H1 (cell line): ENCODE measurements around the gene SMIM13. TPM values are rescaled to one million over a fixed set of nuclear protein-coding genes. Genes with fewer than 3 reads are reported as not detected.

Experiments
- CTCF ChIA-PET: fragments of 300-600 bp; sonication (Branson Sonifier 250); formaldehyde crosslinking; loops from one replicate; lab custom pipeline; 2021; ENCODE audit not compliant: partially characterized antibody; lab: Charles Lee
- POLR2A ChIA-PET: fragments of 300-600 bp; sonication (Branson Sonifier 250); formaldehyde crosslinking; loops from one replicate; lab custom pipeline; 2021; ENCODE audit warnings: inconsistent platforms; ENCODE audit not compliant: partially characterized antibody; lab: Charles Lee
- DNase-seq, 2 experiments: peaks; one replicate each; pipeline versions ENCODE4 v3.0.0 to v3.0.0-alpha.2; 2010 to 2022; ENCODE audit warnings: low spot score in 2 of 2, low read depth in 1 of 2, mixed read lengths in 1 of 2
- FAIRE-seq: peaks from 2 replicates; lab custom pipeline; 2011; peaks lifted over from hg19 to GRCh38; lab: Jason Lieb, UNC
- H2AFZ ChIP-seq: 2 replicates; pipeline ENCODE4 v1.8.1; 2012; ENCODE audit warnings: low read length, inconsistent platforms
- H2AK5ac ChIP-seq: 2 replicates; pipeline ENCODE4 v1.6.1; 2013; ENCODE audit warnings: low read depth, low read length
- H2BK120ac ChIP-seq: replicated peaks from 2 replicates; pipeline ENCODE3; 2013; ENCODE audit warnings: low read depth, low read length, inconsistent platforms
- H2BK12ac ChIP-seq: 2 replicates; pipeline ENCODE4 v1.6.1; 2013; ENCODE audit warnings: low read depth, low read length
- H2BK15ac ChIP-seq: 2 replicates; pipeline ENCODE4 v1.6.1; 2013; ENCODE audit warnings: low read length
- H2BK20ac ChIP-seq: 2 replicates; pipeline ENCODE4 v1.6.1; 2013; ENCODE audit warnings: low read length
- H2BK5ac ChIP-seq: 2 replicates; pipeline ENCODE4 v1.6.1; 2013; ENCODE audit warnings: low read depth, low read length
- H3K14ac ChIP-seq: 2 replicates; pipeline ENCODE4 v1.6.1; 2013; ENCODE audit warnings: inconsistent platforms; ENCODE audit not compliant: insufficient read length
- H3K18ac ChIP-seq: 2 replicates; pipeline ENCODE4 v1.6.1; 2013; ENCODE audit warnings: low read length; ENCODE audit errors: extremely low read depth
- H3K23ac ChIP-seq: 2 replicates; pipeline ENCODE4 v1.6.1; 2013; ENCODE audit warnings: inconsistent platforms; ENCODE audit not compliant: insufficient read length
- H3K23me2 ChIP-seq: 2 replicates; pipeline ENCODE4 v1.6.1; 2013; ENCODE audit warnings: low read depth, low read length
- H3K27ac ChIP-seq: 2 replicates; pipeline ENCODE4 v1.6.1; 2011; ENCODE audit warnings: low read depth, low read length, inconsistent platforms
- H3K27me3 ChIP-seq, 4 experiments: replicated peaks in 1 of 4; 1 replicate in 1 of 4; 2 replicates in 3 of 4; pipeline versions ENCODE4 v1.6.1 to v1.8.1; 2011 to 2013; ENCODE audit warnings: low read length in 3 of 4, mild to moderate bottlenecking in 3 of 4, inconsistent platforms in 2 of 4, mixed read lengths in 2 of 4, moderate library complexity in 1 of 4; ENCODE audit not compliant: control insufficient read depth in 3 of 4, insufficient read depth in 3 of 4; ENCODE audit errors: extremely low read depth in 1 of 4
- H3K36me3 ChIP-seq, 4 experiments: 2 replicates each; pipeline versions ENCODE4 v1.6.1 to v1.8.1; 2011 to 2013; ENCODE audit warnings: mild to moderate bottlenecking in 4 of 4, low read length in 3 of 4, moderate library complexity in 2 of 4, control low read depth in 1 of 4, inconsistent platforms in 1 of 4; ENCODE audit not compliant: insufficient read depth in 4 of 4, control insufficient read depth in 2 of 4
- H3K4ac ChIP-seq: replicated peaks from 2 replicates; pipeline ENCODE3; 2013; ENCODE audit warnings: low read length, low read depth, mixed read lengths, inconsistent platforms; ENCODE audit not compliant: insufficient read length
- H3K4me1 ChIP-seq, 4 experiments: replicated peaks in 1 of 4; 1 replicate in 1 of 4; 2 replicates in 3 of 4; pipeline versions ENCODE4 v1.6.1 to v1.8.1; 2011 to 2013; ENCODE audit warnings: low read length in 3 of 4, inconsistent platforms in 2 of 4, mixed read lengths in 1 of 4; ENCODE audit not compliant: insufficient read depth in 4 of 4, control insufficient read depth in 3 of 4
- H3K4me2 ChIP-seq, 2 experiments: 2 replicates each; pipeline versions ENCODE4 v1.6.1 to v1.8.1; 2011 to 2013; ENCODE audit warnings: low read depth in 2 of 2, low read length in 2 of 2, control low read depth in 1 of 2, inconsistent platforms in 1 of 2, mild to moderate bottlenecking in 1 of 2; ENCODE audit not compliant: insufficient read depth in 1 of 2
- H3K4me3 ChIP-seq, 4 experiments: fragments of 200-600, 300-600 bp in 1 of 4; sonication (generic), shearing (Covaris generic), sonication (Bioruptor Twin) in 1 of 4; 2 replicates each; pipeline versions ENCODE4 v1.5.1 to v1.8.1; 2011 to 2016; ENCODE audit warnings: low read length in 4 of 4, low read depth in 3 of 4, control low read depth in 2 of 4, inconsistent platforms in 2 of 4, mild to moderate bottlenecking in 2 of 4, mixed read lengths in 1 of 4, moderate library complexity in 1 of 4; ENCODE audit not compliant: insufficient read depth in 2 of 4; ENCODE audit errors: extremely low read depth in 1 of 4
- H3K56ac ChIP-seq: replicated peaks from 2 replicates; pipeline ENCODE3; 2013; ENCODE audit warnings: low read depth, mild to moderate bottlenecking, mixed read lengths, low read length, inconsistent platforms; ENCODE audit not compliant: insufficient read length
- H3K79me1 ChIP-seq: 2 replicates; pipeline ENCODE4 v1.6.1; 2013; ENCODE audit warnings: low read depth, low read length, control low read depth
- H3K79me2 ChIP-seq, 2 experiments: 2 replicates each; pipeline versions ENCODE4 v1.6.1 to v1.8.1; 2012 to 2013; ENCODE audit warnings: low read length in 2 of 2, mild to moderate bottlenecking in 2 of 2, inconsistent platforms in 1 of 2; ENCODE audit not compliant: insufficient read depth in 2 of 2, control insufficient read depth in 1 of 2
- H3K9ac ChIP-seq, 4 experiments: replicated peaks in 1 of 4; 1 replicate in 1 of 4; 2 replicates in 3 of 4; pipeline versions ENCODE4 v1.6.1 to v1.8.1; 2011 to 2013; ENCODE audit warnings: low read depth in 3 of 4, low read length in 3 of 4, control low read depth in 2 of 4, mild to moderate bottlenecking in 2 of 4, moderate library complexity in 2 of 4, inconsistent platforms in 1 of 4; ENCODE audit errors: extremely low read depth in 1 of 4
- H3K9me3 ChIP-seq, 2 experiments: 2 replicates each; pipeline versions ENCODE4 v1.6.1 to v1.8.1; 2012 to 2013; ENCODE audit warnings: mild to moderate bottlenecking in 2 of 2, moderate library complexity in 2 of 2, control low read depth in 1 of 2, inconsistent platforms in 1 of 2, low read depth in 1 of 2, low read length in 1 of 2, mixed read lengths in 1 of 2; ENCODE audit not compliant: insufficient read depth in 2 of 2
- H4K20me1 ChIP-seq, 2 experiments: replicated peaks in 1 of 2; 2 replicates each; pipeline versions ENCODE3 to v1.8.1; 2011 to 2013; ENCODE audit warnings: inconsistent platforms in 2 of 2, low read length in 2 of 2, mild to moderate bottlenecking in 1 of 2; ENCODE audit not compliant: insufficient read depth in 2 of 2, control insufficient read depth in 1 of 2
- H4K5ac ChIP-seq: 2 replicates; pipeline ENCODE4 v1.6.1; 2013; ENCODE audit warnings: low read length, low read depth, mixed read lengths, inconsistent platforms; ENCODE audit not compliant: insufficient read length
- H4K8ac ChIP-seq: 2 replicates; pipeline ENCODE4 v1.8.0; 2013; ENCODE audit warnings: mild to moderate bottlenecking, moderate library complexity, low read length, inconsistent platforms; ENCODE audit not compliant: insufficient read depth; ENCODE audit errors: extremely low read depth
- H4K91ac ChIP-seq: replicated peaks from 2 replicates; pipeline ENCODE3; 2013; ENCODE audit warnings: low read length, mixed read lengths, inconsistent platforms; ENCODE audit not compliant: insufficient read length
- CTBP2 ChIP-seq: IDR thresholded peaks from 2 replicates; pipeline ENCODE4 v1.7.0; 2011; ENCODE audit warnings: borderline replicate concordance, mild to moderate bottlenecking, moderate library complexity, mixed read lengths, low read length; ENCODE audit not compliant: insufficient read depth, insufficient read length
- EP300 ChIP-seq, 2 experiments: IDR thresholded peaks; 1 replicate in 1 of 2; 2 replicates in 1 of 2; pipeline ENCODE4 v1.6.1; 2011 to 2012; ENCODE audit warnings: low read depth in 2 of 2, low read length in 2 of 2, mild to moderate bottlenecking in 2 of 2, borderline replicate concordance in 1 of 2, inconsistent platforms in 1 of 2, moderate library complexity in 1 of 2
- KDM1A ChIP-seq: fragments of 200-600, 300-600 bp; sonication (generic); IDR thresholded peaks from 2 replicates; pipeline ENCODE4 v1.7.1; 2016; ENCODE audit warnings: mild to moderate bottlenecking, low read length, borderline replicate concordance
- POLR2A ChIP-seq, 2 experiments: IDR thresholded peaks; 1 replicate in 1 of 2; 2 replicates in 1 of 2; pipeline ENCODE4 v1.6.1; 2011; ENCODE audit warnings: low read depth in 2 of 2, low read length in 2 of 2, mild to moderate bottlenecking in 2 of 2; ENCODE audit errors: control extremely low read depth in 1 of 2
- WGBS, 2 experiments: shearing (Covaris generic) in 1 of 2; methylation state at CpG; one replicate each; pipeline versions ENCODE4 v1.1.6 to v1.1.7; 2013 to 2015; ENCODE audit warnings: low lambda C conversion rate in 2 of 2, mixed read lengths in 2 of 2, inconsistent platforms in 1 of 2, low coverage in 1 of 2, missing lambda C conversion rate in 1 of 2; ENCODE audit not compliant: insufficient replicate concordance in 2 of 2, insufficient coverage in 1 of 2, insufficient read length in 1 of 2; ENCODE audit errors: extremely low coverage in 1 of 2, missing lambda C conversion rate in 1 of 2; 5-methylcytosine and 5-hydroxymethylcytosine counted together
- polyA plus RNA-seq, 7 experiments: library from polyadenylated mRNA; depleted of rRNA in 3 of 7; stranded (reverse) in 5 of 7; unstranded in 2 of 7; fragments of >200 nt in 5 of 7; fragments of 200-250 nt in 2 of 7; gene quantifications; 1 replicate in 5 of 7; 2 replicates in 1 of 7; 4 replicates in 1 of 7; pipeline versions ENCODE4 v1.2.1 to v1.2.3, GENCODE V29; 2011 to 2013; ENCODE audit warnings: missing spikeins in 2 of 7, mixed read lengths in 2 of 7
- total RNA-seq: library from RNA; stranded (reverse); fragmentation: NEBNext Ultra II Directional; extraction: Animal tissue kit (Norgen Biotek cat#: 25700); gene quantifications from 2 replicates; pipeline ENCODE4 v1.2.1, GENCODE V29; 2021

The SMIM13 gene
- total and polyA plus RNA-seq, 2 of the 8 experiments (the other 6 are each of a cell fraction or from before 2014, with no cell fraction given): 1.7 to 10.6 TPM

DNA sequence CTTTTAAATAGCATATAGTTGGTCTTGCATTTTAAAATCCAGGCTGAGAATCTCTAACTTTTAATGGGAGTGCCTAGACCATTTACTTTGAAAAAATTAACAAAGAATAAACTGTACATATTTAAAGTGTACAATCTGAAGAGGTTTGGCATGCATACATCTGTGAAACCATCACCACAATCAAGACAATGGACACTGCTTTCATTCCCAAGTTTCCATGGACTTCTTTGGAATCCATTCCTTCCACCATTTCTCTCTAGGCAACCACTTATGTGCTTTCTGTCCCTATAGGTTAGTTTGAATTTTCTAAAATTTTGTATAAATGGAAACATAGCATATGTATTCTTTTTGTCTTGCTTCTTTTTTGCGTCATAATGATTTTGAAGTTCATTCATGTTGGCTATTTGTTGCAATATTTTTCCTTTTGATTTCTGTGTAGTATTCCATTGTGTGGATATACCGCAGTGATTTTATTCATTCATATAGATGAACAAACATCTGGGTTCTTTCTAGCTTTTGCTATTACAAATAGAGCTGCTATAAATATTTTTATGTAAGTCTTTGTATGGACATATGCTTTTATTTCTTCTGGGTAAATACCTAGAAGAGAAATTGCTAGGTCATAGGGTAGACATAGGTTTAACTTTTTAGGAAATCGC lies 88.0 kb downstream of the SMIM13 start:
- Histone ChIP-seq H2BK20ac (no peak overlapping the region), H2AK5ac (no peak overlapping the region), H4K20me1 (no peaks in the 10 kb centered on the region), H3K9ac (no peak overlapping the region), H3K36me3 (peaks cover 0 to 8% (median 0%) of the 10 kb centered on the region in 4 experiments; a peak in 4 of 8 replicates), H3K56ac (no peak overlapping the region), H3K79me2 (no peaks in the 10 kb centered on the region), H2BK12ac (no peak overlapping the region), H3K23me2 (no peaks in the 10 kb centered on the region), H2BK120ac (no peak overlapping the region), H2AFZ (no peak overlapping the region), H3K27me3 (no peaks in the 10 kb centered on the region), H3K4me1 (peaks cover 0 to 4% (median under 1%) of the 10 kb centered on the region in 4 experiments; a peak in 4 of 7 replicates), H2BK15ac (no peak overlapping the region), H3K14ac (no peak overlapping the region), H2BK5ac (no peak overlapping the region), H3K9me3 (peaks cover 0 to 3% of the 10 kb centered on the region in 2 experiments; a peak in 1 of 4 replicates), H3K27ac (no peak overlapping the region), H3K23ac (no peak overlapping the region), H3K4me2 (no peak overlapping the region), H4K8ac (no peak overlapping the region), H3K4me3 (no peak overlapping the region), H4K5ac (no peak overlapping the region), H3K79me1 (no peaks in the 10 kb centered on the region), H4K91ac (no peak overlapping the region), H3K18ac (no peak overlapping the region), H3K4ac (no peak overlapping the region)
- ChIA-PET POLR2A (no interaction called here), CTCF (interaction anchor here (2.8 kb wide), 1 partner anchor 10 kb away, joined by 15 read pairs; no protein-coding TSS in a partner anchor)
- FAIRE-seq (no peak), DNase-seq (no peak)
- 92% methylated on average over 3 of the region's 3 CpGs; no CpG with 5 or more reads in 1 of the 2 experiments for WGBS, 2 experiments
- TF ChIP-seq EP300 (IDR thresholded peaks at IDR 0.05; ENCODE audit: borderline replicate concordance in 1 of 2, low read depth in 2 of 2, low read length in 2 of 2): no peak
- 0 out of 2 replicates have a peak, but pooled peaks have one; percentile 13 for TF ChIP-seq KDM1A
- no peak for TF ChIP-seq POLR2A (IDR thresholded peaks at IDR 0.05; ENCODE audit: control extremely low read depth in 1 of 2, low read depth in 2 of 2, low read length in 2 of 2)
- TF ChIP-seq CTBP2: no peak
